OCI-LY1 (cell line): Measurements from ENCODE around the gene LTB4R.

ENCODE experiments used
- EZH2 ChIP-seq: fragments of 200-600 bp; sonication (generic), shearing (Covaris generic); IDR thresholded peaks from 2 replicates; pipeline ENCODE4 v1.8.0; 2017; ENCODE audit warnings: borderline replicate concordance, mixed run types, mild to moderate bottlenecking, antibody characterized with exemption, low read length, moderate library complexity, mixed read lengths
- TF ChIP-seq, protein P1 (sequence below): fragments of 200-600 bp; sonication (generic), shearing (Covaris generic); IDR thresholded peaks from 2 replicates; pipeline ENCODE4 v1.5.1; 2017; ENCODE audit warnings: mild to moderate bottlenecking, antibody characterized with exemption, low read length, moderate library complexity, mixed read lengths

DNA sequence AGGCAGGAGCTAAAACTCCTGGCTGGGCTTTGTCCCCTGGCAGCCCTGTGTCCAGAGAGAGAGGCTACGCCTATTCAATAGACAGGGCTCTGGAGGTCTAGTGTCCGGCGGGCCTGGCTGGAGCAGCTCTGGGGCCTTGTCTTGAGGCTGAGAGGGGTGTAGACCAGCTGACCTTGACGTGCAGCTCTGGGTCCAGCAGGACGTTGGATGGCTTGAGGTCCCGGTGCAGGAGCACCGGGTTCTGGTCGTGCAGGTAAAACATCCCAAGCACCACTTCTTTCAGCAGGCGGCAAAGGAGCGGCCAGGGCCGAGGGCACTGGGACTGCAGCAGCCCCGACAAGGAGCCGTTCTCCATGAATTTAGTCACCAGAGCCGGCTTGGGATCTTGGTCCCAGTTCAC is 27.5 kb downstream of the LTB4R start:
- TF ChIP-seq, protein P1, sequence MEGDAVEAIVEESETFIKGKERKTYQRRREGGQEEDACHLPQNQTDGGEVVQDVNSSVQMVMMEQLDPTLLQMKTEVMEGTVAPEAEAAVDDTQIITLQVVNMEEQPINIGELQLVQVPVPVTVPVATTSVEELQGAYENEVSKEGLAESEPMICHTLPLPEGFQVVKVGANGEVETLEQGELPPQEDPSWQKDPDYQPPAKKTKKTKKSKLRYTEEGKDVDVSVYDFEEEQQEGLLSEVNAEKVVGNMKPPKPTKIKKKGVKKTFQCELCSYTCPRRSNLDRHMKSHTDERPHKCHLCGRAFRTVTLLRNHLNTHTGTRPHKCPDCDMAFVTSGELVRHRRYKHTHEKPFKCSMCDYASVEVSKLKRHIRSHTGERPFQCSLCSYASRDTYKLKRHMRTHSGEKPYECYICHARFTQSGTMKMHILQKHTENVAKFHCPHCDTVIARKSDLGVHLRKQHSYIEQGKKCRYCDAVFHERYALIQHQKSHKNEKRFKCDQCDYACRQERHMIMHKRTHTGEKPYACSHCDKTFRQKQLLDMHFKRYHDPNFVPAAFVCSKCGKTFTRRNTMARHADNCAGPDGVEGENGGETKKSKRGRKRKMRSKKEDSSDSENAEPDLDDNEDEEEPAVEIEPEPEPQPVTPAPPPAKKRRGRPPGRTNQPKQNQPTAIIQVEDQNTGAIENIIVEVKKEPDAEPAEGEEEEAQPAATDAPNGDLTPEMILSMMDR, result no peak
- TF ChIP-seq EZH2, result no peak
